C4-2B (cell line): ENCODE measurements around the gene MNT.

Source experiments
- ZFX ChIP-seq: fragments of 450-650 bp; IDR thresholded peaks from 2 replicates; pipeline ENCODE4 v1.6.1; 2017
- TF ChIP-seq, protein P1 (sequence below): fragments of 450-650 bp; conservative IDR thresholded peaks from 2 replicates; pipeline ENCODE4 v1.5.1; 2017; ENCODE audit warnings: mild to moderate bottlenecking

- TF ChIP-seq, protein P1, sequence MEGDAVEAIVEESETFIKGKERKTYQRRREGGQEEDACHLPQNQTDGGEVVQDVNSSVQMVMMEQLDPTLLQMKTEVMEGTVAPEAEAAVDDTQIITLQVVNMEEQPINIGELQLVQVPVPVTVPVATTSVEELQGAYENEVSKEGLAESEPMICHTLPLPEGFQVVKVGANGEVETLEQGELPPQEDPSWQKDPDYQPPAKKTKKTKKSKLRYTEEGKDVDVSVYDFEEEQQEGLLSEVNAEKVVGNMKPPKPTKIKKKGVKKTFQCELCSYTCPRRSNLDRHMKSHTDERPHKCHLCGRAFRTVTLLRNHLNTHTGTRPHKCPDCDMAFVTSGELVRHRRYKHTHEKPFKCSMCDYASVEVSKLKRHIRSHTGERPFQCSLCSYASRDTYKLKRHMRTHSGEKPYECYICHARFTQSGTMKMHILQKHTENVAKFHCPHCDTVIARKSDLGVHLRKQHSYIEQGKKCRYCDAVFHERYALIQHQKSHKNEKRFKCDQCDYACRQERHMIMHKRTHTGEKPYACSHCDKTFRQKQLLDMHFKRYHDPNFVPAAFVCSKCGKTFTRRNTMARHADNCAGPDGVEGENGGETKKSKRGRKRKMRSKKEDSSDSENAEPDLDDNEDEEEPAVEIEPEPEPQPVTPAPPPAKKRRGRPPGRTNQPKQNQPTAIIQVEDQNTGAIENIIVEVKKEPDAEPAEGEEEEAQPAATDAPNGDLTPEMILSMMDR = no peak
- TF ChIP-seq ZFX = no peak
These were observed 43.6 kb downstream of the MNT start for GRCh38 chr17:2357237-2357636.
